GM19467 (cell line): ENCODE data around the gene MGMT.

Experiments
- ATAC-seq: cut with Tn5 transposase; IDR thresholded peaks from one replicate; pipeline ENCODE4 v1.9.1; 2021; ENCODE audit warnings: mild to moderate bottlenecking, moderate library complexity; ENCODE audit not compliant: unreplicated experiment

Gene MGMT

DNA sequence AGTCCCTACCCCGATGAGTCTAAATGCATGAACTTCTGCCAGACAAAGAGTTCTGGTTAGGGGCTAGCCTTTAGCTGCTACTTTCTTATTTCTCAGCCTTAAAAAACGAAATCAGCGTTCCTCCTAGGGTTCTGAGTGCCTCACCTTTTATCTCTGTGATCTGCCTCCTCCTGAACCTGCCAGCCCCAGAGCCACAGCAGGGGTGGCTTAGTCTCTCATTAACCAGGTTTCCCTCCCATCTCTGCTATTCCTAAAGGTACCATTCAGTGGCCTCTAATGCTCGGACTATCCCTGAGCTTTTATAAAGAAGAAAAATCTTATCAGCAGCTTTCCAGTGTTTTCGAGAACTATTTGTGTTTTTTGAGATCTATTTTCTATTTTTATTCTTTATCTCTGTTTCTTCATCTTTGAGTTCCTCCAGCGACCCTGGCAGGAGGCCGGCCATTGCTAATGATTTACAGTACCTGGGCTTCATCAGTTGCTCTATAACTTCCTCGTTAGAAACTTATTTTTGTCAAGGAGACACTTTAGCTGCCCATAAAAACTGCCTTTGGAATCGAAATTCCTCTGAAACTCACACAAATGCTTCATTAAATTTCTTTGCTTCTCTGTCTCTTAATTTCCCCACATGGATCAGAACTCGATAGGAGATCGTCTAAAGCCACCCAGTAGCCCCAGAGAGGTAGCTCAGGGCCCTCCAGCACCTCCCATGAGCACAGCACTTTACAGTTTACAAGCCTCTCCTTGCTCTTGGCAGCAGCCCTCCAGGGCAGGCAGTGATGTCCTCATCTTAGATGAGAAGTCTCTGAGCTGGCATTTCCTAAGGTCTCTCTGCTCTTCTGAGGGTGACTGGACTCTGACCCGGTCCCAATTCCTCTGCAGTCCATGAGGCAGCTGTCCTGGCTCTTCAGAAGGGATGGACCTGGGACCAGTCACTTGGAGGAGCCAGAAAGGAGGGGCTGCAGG is 347.9 kb downstream of the MGMT start:
- no peak for ATAC-seq

DNA sequence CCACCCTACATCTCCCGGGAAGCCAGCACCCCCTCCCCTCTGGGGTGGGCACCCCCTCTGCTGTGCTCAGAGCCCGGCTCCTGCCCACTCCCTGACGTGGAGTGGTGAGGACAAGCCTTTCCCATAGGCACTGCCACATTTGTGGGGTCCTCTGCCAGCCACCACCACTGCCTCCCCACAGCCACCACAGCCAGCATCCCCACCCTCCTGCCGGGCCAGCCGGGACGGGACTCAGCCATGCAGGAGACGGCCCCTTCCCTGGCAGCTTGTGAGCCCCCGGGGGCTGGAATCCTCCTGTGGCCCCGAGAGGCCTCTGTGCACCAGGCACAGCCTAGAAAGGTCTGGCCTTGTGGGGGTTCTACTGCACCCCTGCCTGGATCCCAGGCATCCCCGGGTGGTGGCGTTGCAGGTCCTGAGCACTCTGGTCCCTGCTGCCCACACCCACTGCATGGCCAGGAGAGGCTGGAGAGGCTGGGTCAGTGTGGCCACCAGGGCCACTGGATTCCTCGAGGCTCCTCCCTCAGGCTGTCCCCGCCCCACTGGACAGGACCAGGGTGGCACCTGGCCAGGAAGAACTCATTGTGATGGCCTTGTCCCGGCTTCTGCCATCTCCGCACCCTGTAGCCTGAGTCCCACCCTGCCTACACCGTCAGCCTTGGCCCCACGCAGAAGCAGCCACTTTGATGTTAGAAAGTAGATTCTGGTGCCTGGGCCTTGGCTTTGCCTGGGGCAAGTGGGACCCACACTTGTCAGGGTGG is 349.0 kb downstream of the MGMT start:
- ATAC-seq: no peak

DNA sequence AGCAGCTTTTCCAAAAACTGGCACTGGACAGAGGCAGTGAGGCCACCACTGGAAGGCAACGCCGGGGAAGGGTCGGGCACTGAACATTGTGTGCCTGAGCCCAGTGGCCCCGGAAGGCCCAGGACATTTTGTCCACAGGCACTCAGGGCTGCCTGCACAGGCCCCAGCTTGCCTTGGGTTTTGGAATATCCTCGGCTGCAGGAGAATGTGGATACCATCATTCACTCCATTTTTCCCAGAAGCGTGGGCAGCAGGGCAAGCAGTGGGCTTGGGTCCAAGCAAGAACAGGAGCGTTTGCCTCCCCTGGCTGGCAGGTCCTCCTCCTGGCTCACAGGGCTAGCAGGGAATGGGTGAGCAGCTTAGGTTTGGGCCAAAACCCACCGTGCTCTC is 349.6 kb downstream of the MGMT start:
- no peak for ATAC-seq
